AML-193 (cell line): Measurements from ENCODE around the gene SYNJ2.

Experiments used
- DNase-seq, 2 experiments: peaks; one replicate each; lab custom pipeline; 2025; lab: John Stamatoyannopoulos, UW

Gene SYNJ2

DNA sequence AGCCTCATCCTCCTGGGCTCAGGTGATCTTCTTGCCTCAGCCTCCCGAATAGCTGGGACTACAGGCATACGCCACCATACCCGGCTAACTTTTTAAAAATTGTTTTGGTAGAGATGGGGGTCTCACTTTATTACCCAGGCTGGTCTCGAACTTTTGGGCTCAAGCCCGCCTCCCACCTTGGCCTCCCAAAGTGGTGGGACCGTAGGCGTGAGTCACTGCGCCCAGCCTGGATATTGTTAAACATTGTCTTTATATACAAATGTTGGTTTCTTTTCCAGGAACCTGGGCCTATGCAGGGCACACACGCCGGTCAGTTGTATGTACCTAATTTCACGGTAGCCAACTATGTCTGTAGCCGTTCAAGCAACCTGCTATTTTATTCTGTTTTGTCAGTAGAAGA is 60.1 kb downstream of the SYNJ2 start:
- no peak for DNase-seq

GRCh38 chr6:158042245-158042798 is 60.7 kb downstream of the SYNJ2 start:
- DNase-seq = no peak

GRCh38 chr6:158043008-158043407 is 61.3 kb downstream of the SYNJ2 start:
- DNase-seq = no peak

DNA sequence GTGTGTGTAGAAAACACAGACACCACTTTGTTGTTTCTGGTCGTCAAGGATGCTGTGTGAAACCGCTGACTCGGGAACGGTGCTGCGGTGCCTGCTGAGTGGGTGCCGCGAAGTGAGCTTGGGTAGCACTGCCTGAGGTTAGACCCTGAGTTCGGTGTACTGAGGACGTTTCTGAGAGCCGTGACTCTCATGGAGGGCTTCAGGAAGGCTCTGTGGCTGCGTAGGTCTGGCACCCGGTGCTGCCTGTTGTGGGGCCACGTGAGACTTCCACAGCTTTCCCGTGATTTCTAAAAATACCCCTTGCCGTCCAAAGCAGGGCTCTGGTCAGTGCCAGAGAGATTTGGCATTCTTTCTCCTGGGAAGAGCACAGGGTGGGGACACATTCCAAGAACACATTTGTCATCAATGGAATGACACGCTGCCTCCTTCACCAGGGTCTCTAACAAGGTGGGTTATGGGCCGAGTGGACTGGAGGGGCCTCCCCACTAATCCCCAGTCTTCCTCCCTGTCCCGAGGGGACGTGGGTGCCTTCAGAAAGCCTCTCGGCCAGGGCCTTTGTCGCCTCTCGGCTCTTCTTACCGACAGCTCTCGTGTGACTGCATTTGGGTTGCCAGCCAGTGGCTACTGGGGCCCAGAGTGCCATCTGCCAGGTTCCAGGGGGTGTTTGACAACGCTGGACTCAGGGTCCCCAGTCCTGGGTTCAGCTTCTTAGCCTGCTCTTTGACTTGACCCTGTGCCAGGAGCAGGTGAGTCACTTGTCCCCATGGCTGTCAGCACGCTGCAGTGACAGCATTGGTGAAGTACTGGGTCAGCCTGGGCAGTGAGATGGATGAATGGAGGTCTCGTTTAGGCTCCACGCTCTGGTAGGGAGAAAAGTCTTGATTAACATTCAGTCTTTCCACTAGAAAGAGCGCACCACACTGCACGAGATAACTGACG is 62.2 kb downstream of the SYNJ2 start:
- DNase-seq = no peak

- no peak for DNase-seq
Observed at GRCh38 chr6:158044525-158044888, 62.8 kb downstream of the SYNJ2 start.

DNA sequence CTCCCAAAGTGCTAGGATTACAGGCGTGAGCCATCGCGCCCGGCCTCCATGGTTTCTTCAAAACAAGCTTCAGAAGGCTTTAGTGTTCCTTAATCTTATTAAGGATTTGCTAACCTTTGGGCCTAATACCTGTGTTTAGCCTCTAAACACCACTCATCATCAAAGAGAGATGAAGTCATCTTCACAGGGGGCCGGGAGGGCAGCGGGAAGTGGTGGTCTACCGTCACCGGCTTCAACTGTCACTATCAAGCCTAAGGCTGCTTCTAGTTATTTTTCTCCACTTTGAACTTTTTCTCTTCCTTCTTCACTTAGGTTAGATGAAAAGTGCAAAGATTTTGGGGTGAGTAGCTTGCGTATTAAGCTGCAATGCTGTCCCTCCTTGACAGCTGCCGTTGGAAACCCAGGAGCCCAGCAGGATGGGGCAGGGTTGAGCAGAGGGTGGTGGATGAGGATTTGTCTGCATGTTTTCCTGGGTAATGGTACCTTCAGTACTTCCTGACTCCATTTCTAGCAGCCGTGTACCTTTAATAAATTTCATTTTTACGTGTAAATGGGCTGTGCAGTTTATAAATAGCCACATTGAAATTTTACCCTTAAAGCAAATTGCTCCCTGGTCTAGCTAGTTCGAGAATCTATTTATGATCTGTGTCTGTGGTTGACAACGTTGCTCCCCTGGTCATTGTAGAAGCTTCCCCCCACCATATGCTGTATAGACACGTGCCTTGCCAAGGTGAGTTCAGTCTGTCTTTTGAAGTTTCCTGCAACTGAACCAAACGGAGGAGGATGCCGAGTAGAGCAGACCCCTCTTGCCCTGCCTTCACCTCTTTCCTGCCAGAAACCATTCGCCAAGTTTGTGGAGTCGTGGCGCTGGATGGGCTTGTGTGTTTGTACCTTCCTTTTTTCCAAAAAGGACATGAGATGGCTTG is 64.8 kb downstream of the SYNJ2 start:
- no peak for DNase-seq

DNA sequence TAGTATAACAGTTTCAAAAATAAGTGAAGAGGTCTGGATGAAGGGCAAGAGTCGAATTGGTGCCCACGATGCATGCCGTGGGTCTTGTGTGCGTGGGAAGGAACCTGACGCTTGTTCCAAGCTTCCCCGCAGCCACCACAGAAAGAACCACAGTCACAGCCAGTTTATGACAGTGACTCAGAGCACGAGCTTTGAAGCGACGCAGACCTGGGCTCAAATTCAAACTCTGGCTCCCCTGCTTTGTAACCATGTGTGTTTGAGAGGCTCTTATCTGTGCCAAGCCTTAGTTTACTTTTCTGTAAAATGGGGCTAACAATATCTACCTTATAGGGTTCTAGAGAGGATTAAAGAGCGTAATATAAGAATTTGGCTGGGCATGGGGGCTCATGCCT is 65.5 kb downstream of the SYNJ2 start:
- no peak for DNase-seq

DNA sequence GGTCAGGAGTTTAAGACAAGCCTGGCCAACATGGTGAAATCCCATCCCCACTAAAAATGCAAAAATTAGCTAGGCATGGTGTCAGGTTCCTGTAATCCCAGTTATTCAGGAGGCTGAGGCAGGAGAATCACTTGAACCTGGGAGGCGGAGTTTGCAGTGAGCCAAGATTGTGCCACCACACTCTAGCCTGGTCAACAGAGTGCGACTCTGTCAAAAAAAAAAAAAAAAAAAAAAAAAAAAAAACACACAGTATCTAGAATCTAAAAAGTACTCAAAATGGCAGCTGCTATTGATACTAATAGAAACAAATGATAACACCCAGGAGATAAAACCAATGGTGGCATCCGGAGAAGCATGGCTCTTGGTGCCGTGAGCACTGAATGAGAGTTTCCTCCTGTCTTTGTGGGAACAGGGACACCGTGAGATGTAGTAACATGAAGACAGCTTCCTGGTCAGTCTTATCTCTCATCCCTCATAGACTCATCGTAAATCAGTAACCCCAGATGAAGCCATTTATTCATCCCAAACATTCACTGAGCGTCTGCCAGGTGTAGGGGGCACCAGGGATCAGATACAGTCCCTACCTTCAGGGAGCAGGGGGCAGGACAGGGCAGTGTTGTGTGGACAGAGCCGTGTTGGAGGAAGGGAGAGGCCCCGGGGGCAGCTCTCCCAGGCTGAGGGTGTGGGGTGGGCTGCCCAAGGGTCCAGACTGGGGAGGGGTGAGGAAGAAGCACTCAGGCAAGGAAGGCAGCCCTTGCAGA is 66.1 kb downstream of the SYNJ2 start:
- DNase-seq = no peak

GRCh38 chr6:158048589-158048988 is 66.9 kb downstream of the SYNJ2 start:
- DNase-seq = no peak

GRCh38 chr6:158049055-158050028 is 67.7 kb downstream of the SYNJ2 start:
- DNase-seq = no peak

DNA sequence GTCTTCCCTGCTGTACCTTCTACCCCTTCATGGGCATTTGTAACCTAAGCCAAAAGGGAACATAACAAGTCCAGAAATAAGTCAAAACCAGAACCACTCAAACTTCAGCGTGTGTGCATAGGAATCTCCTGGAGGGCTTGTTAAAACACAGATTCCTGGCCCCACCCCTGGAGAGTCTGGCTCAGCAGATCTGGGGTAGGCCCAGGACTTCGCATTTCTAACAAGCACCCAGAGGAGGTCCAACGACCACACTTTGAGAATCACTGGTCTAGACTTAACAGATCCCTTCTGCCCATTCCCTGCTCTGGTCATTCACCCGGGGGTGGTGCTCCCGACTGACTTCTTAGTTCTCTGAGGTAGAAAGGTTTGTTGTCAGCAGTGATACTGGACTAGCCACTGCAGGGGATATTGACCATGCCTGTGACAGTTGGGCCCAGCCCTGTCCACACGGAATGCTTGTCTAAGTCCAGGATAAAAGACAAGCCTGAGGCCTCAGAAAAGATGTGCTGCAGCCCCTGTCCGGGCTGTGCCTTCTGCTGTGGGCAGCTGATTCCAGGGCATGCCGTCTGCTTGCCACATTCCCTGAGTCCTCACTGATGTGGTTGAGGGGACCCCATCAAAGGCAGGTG is 68.6 kb downstream of the SYNJ2 start:
- DNase-seq = no peak

GRCh38 chr6:158050955-158051354 is 69.3 kb downstream of the SYNJ2 start:
- DNase-seq = no peak

GRCh38 chr6:158051968-158052367 is 70.3 kb downstream of the SYNJ2 start:
- DNase-seq = no peak

DNA sequence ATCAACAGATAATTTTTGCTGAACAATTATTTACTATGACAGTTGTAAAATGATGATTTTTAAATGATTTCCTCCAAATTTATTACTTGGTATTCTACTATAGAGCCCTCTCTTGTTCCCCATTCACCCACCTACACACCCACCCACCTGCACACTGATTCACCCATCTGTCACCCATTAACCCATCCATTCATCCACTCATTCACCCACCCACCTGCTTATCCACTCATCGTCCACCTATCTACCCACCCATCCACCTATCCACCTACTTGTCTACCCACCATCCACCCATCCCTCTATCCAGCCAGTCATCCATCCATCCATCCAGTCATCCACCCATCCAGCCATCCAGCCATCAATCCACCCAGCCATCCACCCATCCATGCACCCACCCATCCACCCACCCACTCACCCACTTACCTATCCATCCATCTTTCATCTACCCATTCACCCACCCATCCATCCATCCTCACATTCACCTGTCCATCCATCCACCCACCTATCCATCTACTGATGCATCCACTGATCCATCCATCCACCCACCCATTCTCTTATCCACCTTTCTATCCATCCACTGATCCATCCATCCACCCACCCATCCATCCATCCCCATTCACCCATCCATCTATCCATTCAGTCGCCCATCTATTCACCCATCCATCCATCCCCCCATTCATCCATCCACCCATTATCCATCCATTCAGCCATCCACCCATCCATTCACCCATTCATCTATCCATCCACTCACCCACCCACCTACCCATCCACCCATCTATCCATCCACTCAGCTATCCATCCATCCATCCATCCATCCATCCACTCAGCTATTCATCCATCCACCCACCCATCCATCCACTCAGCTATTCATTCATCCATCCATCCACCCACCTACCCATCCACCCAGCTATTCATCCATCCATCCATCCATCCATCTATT is 72.0 kb downstream of the SYNJ2 start:
- no peak for DNase-seq

- DNase-seq = no peak
Observed at GRCh38 chr6:158056355-158056754, 74.7 kb downstream of the SYNJ2 start.

- DNase-seq = no peak
Observed at GRCh38 chr6:158056804-158057203, 75.1 kb downstream of the SYNJ2 start.

- DNase-seq = no peak
Observed at GRCh38 chr6:158057213-158057987, 75.7 kb downstream of the SYNJ2 start.

GRCh38 chr6:158058171-158058651 is 76.5 kb downstream of the SYNJ2 start:
- DNase-seq = no peak
